Chondrocyte (in vitro differentiated cells): ENCODE results near the gene FAM200B. TPM values are rescaled to one million over a fixed set of nuclear protein-coding genes. Genes with fewer than 3 reads are reported as not detected.
"Not testable (repeated sequence)": the region's sequence is repeated elsewhere in the genome, so short reads cannot be mapped to it uniquely, and the experiment has no call there.

Experiments
- DNase-seq: peaks from one replicate; pipeline ENCODE4 v3.0.0; 2021; ENCODE audit warnings: mixed read lengths, low spot score
- H3K27ac Mint-ChIP-seq: one replicate; pipeline ENCODE4 v1.8.0; 2021; ENCODE audit warnings: mild to moderate bottlenecking, moderate library complexity, mixed read lengths; ENCODE audit not compliant: unreplicated experiment
- H3K27me3 Mint-ChIP-seq: 2 replicates; pipeline ENCODE4 v1.8.0; 2021; ENCODE audit warnings: low read depth, mixed read lengths
- H3K36me3 Mint-ChIP-seq: 2 replicates; pipeline ENCODE4 v1.8.0; 2021; ENCODE audit warnings: low read depth, mixed read lengths
- H3K4me1 Mint-ChIP-seq: 2 replicates; pipeline ENCODE4 v1.8.0; 2021; ENCODE audit warnings: low read depth, mild to moderate bottlenecking, mixed read lengths
- H3K4me3 Mint-ChIP-seq: one replicate; pipeline ENCODE4 v1.8.0; 2021; ENCODE audit warnings: mild to moderate bottlenecking, moderate library complexity, mixed read lengths; ENCODE audit not compliant: unreplicated experiment
- H3K9me3 Mint-ChIP-seq: 2 replicates; pipeline ENCODE4 v1.8.0; 2021; ENCODE audit warnings: low read depth, mixed read lengths
- total RNA-seq: library from RNA; stranded (reverse); gene quantifications from 3 replicates; pipeline ENCODE4 v1.2.1, GENCODE V29; 2021
- TF ChIP-seq, protein P1 (sequence below): fragments of 200-600 bp; sonication (generic); IDR thresholded peaks from 2 replicates; pipeline ENCODE4 v1.5.0; 2021; ENCODE audit warnings: antibody characterized with exemption, mild to moderate bottlenecking, moderate library complexity

FAM200B gene
- total RNA-seq, 1 donor from 2014 or later, result 31.8 TPM

DNA sequence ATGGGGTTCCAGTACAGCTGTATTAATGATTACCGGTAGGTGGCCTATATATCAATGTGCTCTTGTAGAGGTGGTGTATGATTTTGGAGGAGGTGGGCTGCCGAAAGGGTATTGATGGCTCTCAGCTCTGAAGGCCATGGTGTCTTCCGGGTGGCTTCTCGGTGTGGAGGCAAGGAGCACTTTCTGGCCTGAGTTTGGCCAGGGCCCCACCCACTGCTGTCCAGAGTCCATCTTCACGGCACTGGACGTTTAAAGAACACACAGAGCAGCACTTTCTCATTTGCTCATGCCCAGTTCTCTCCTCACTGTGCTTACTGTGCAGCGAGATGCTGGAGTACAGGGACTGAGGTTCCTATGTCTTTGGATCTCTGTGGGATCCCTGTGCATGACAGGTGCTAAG, 37.3 kb downstream of the FAM200B start:
- no peaks in the 10 kb centered on the region for H3K27me3 Mint-ChIP-seq

DNA sequence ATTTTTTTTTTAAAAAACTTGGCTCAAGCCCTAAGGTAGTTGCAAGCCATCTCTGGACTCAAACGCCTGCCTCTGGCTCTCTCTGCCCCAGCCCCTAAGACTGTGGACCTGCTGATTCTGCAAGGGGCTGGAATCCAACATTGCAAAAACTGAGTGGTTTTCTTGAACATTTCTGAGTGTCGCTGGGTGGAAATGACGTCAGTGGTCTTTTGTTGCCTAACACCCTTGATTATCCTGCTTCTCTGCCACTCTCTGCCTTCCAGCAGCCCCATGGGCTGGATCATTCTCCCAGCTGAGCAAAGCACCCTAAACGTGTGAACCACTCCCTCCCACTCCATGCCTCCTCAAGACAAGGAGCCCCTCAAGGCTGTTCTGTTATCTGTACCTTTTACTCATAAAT, 37.9 kb downstream of the FAM200B start:
- H3K4me3 Mint-ChIP-seq, result no peak overlapping the region
- peaks cover 49% of the 10 kb centered on the region for H3K4me1 Mint-ChIP-seq
- H3K27ac Mint-ChIP-seq, result no peak overlapping the region
- no peaks in the 10 kb centered on the region for H3K9me3 Mint-ChIP-seq
- TF ChIP-seq, protein P1, sequence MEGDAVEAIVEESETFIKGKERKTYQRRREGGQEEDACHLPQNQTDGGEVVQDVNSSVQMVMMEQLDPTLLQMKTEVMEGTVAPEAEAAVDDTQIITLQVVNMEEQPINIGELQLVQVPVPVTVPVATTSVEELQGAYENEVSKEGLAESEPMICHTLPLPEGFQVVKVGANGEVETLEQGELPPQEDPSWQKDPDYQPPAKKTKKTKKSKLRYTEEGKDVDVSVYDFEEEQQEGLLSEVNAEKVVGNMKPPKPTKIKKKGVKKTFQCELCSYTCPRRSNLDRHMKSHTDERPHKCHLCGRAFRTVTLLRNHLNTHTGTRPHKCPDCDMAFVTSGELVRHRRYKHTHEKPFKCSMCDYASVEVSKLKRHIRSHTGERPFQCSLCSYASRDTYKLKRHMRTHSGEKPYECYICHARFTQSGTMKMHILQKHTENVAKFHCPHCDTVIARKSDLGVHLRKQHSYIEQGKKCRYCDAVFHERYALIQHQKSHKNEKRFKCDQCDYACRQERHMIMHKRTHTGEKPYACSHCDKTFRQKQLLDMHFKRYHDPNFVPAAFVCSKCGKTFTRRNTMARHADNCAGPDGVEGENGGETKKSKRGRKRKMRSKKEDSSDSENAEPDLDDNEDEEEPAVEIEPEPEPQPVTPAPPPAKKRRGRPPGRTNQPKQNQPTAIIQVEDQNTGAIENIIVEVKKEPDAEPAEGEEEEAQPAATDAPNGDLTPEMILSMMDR, result no peak
- no peaks in the 10 kb centered on the region for H3K27me3 Mint-ChIP-seq
- DNase-seq, result no peak
- no peaks in the 10 kb centered on the region for H3K36me3 Mint-ChIP-seq

More for the DNA sequence above, 37.3 kb downstream of the FAM200B start:
- DNase-seq, result no peak
- TF ChIP-seq, protein P1, result no peak
- Mint-ChIP-seq H3K36me3 (no peaks in the 10 kb centered on the region), H3K9me3 (no peaks in the 10 kb centered on the region), H3K4me3 (no peak overlapping the region), H3K27ac (no peak overlapping the region), H3K4me1 (peaks cover 53% of the 10 kb centered on the region)

DNA sequence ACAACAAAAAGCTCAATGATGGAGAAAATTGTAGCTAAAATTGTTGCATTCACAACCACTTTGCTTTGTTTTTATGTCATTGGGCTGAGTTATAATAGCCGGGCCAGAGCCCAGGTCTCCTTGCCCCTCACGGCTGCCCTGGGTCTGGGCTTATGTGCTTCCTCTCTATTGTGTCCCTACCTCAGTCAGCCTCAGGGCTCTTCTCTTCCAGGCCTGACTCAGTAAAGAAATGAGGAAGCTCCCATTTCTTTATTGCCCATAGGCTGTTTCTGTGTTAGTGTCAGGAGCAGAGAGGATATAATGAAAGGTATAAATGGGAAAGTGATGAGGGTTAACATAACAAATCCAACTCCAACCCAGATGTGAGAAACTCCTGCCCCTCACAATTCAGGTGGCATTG, 39.2 kb downstream of the FAM200B start:
- Mint-ChIP-seq H3K36me3 (no peaks in the 10 kb centered on the region), H3K4me1 (peaks cover 40% of the 10 kb centered on the region), H3K27me3 (no peaks in the 10 kb centered on the region), H3K27ac (no peak overlapping the region), H3K9me3 (no peaks in the 10 kb centered on the region), H3K4me3 (no peak overlapping the region)
- TF ChIP-seq, protein P1, result no peak
- no peak for DNase-seq

DNA sequence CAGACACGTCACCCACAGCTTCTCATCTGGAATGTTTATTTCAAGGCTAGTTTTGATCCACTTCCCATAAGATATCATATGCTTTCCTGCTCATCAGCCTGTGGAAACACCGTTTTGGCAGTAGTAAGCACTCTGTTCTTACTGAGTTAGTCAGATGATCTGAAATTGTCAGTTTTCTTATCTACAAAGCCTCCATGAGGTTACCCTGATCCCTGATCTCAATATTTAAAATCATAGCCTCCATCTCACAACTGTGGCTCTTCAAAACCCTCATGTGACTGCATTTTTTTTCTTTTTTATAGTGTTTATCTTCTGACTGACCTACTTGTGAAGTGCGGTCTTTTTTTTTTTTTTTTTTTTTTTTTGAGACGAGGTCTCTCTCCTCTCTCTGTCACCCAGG, 44.0 kb downstream of the FAM200B start:
- no peaks in the 10 kb centered on the region for H3K36me3 Mint-ChIP-seq
- TF ChIP-seq, protein P1, result no peak
- no peak overlapping the region for H3K27ac Mint-ChIP-seq
- peaks cover 29% of the 10 kb centered on the region for H3K4me1 Mint-ChIP-seq
- no peak overlapping the region for H3K4me3 Mint-ChIP-seq
- H3K27me3 Mint-ChIP-seq, result no peaks in the 10 kb centered on the region
- H3K9me3 Mint-ChIP-seq, result no peaks in the 10 kb centered on the region
- DNase-seq, result no peak

DNA sequence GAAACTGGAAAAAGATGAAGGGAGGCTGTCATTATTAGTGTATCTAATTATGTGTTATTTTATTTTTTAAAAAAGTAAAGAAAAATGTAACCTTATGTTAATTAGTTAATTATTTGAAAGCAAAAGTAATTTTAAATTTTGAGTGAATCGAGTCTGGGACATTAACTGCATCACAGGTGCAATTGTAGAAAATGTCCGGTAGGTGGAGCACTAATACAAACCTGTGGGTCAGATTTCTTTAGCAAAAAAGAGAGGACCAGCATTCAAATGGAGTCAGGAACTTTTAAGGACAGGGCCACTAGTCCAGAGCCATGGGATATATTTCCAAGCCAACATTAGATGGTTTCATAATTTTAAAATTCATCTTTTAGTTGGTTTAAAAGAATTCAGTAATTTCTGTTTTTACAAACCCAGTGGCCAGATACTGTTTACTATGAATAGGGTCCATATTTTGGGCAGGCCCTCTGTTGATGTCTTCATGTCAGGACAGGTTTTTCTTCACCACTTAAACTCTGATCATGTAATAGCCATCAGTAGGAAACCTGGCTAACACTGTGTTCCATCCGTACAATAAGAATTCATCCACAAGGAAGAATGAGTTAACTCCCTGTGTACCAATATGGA, 48.4 kb downstream of the FAM200B start:
- Mint-ChIP-seq H3K27ac (no peak overlapping the region), H3K27me3 (no peaks in the 10 kb centered on the region), H3K4me1 (peaks cover 17% of the 10 kb centered on the region), H3K4me3 (no peak overlapping the region), H3K9me3 (no peaks in the 10 kb centered on the region), H3K36me3 (no peaks in the 10 kb centered on the region)
- no peak for DNase-seq
- TF ChIP-seq, protein P1, result peak; percentile 94

DNA sequence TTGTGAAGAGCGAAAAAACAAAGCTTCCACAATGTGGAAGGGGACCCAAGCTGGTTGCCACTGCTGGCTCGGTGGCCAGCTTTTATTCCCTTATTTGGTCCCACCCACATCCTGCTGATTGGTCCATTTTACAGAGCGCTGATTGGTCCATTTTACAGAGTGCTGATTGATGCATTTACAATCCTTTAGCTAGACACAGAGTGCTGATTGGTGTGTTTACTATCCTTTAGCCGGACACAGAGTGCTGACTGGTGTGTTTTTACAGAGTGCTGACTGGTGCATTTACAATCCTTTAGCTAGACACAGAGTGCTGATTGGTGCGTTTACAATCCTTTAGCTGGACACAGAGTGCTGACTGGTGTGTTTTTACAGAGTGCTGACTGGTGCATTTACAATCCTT, 51.4 kb downstream of the FAM200B start:
- H3K27me3 Mint-ChIP-seq, H3K27ac Mint-ChIP-seq, H3K36me3 Mint-ChIP-seq: not testable (repeated sequence)

More for the DNA sequence above, 51.4 kb downstream of the FAM200B start:
- not testable (repeated sequence) for H3K4me1 Mint-ChIP-seq, H3K4me3 Mint-ChIP-seq, DNase-seq, H3K9me3 Mint-ChIP-seq
